ENCODE measurements around the gene MEDAG.

- no peak for TF ChIP-seq POLR2A (IDR thresholded peaks at IDR 0.05; ENCODE audit: low read length)
- TF ChIP-seq GATA1 (IDR thresholded peaks at IDR 0.05; ENCODE audit: low read depth, low read length) = no peak
Measured at GRCh38 chr13:30927595-30927994, 21.5 kb downstream of the MEDAG start.
